Measurements from ENCODE around the gene GNG12.

GNG12 gene

DNA sequence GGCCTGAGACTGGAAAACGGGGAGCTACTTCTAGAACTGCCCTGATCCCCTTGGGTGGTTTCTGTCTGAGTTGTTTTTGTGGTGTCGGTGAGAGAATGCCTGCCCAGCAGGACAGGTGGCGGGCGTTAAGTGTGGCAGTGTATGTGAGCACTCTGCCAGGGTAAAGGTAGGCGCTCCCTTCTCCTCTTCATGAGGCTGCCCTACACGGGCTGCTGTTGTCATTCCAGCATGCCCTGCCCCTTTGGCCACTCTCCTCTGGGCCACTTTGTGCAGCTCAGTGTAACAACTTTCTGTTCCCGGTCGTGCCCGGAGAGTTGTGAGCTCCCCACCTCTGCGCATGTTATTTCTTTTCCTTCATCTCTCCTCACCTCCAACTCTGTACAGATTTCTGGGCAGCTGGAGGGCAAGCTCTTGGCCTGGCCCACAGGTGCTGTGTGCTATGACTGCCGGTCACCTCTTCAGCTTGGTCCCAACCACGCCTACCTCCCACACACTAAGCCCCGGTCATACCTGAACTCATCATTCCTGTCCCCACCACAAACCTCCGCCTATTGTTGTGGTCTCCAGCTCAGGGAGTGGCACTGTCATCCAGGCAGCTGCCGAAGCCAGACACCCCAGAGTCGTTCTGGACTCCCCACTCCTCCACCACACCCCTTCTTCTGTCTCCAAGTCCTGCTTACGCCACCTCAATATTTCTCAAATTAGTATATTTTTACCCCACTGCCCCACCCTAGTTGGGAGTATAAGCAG, 79.3 kb downstream of the GNG12 start:
- TF ChIP-seq CTCF (IDR thresholded peaks at IDR 0.05; ENCODE audit: low read depth, low read length, missing control alignments): no peak
- DNase-seq (ENCODE audit: low read depth): no peak
- no peak overlapping the region for H3K4me3 ChIP-seq (ENCODE audit: low read depth, low read length)

- DNase-seq (ENCODE audit: low read depth): no peak
- no peak overlapping the region for H3K4me3 ChIP-seq (ENCODE audit: low read depth, low read length)
- no peak for TF ChIP-seq CTCF (IDR thresholded peaks at IDR 0.05; ENCODE audit: low read depth, low read length, missing control alignments)
Measured at GRCh38 chr1:67752306-67752705, 81.0 kb downstream of the GNG12 start.

- H3K4me3 ChIP-seq (ENCODE audit: low read depth, low read length): no peak overlapping the region
- no peak for DNase-seq (ENCODE audit: low read depth)
- no peak for TF ChIP-seq CTCF (IDR thresholded peaks at IDR 0.05; ENCODE audit: low read depth, low read length, missing control alignments)
Measured at GRCh38 chr1:67750691-67751054, 82.6 kb downstream of the GNG12 start.

GRCh38 chr1:67749844-67750690, 83.2 kb downstream of the GNG12 start:
- H3K4me3 ChIP-seq (ENCODE audit: low read depth, low read length): no peak overlapping the region
- no peak for TF ChIP-seq CTCF (IDR thresholded peaks at IDR 0.05; ENCODE audit: low read depth, low read length, missing control alignments)
- no peak for DNase-seq (ENCODE audit: low read depth)

DNA sequence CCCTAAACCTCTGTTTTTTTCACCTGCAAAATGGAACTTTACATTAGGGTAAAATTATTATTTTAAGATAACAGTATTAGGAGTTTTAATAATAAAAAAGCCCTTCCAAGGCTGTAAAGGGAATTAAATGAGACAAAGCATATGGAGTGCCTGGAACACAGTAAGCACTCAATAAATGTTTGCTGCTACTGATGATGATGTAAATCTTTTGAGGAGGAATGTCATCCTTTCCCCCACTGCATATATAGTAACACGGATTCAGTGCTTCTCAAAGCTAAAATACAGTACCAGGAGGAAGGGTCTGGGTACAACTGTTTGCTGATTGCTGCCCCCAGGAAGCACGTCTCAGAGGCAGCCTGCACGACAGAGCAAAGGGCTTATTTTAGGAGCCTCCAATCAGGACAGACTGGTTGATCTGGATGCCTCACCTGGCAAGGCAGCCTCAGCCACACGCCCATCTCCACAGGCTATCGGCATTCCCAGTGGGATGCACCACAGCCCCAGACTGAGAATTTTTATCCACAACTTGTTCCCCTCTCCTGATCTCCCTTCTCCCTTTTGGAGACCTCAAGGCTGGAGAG, 83.9 kb downstream of the GNG12 start:
- TF ChIP-seq CTCF (IDR thresholded peaks at IDR 0.05; ENCODE audit: low read depth, low read length, missing control alignments): no peak
- DNase-seq (ENCODE audit: low read depth): no peak
- H3K4me3 ChIP-seq (ENCODE audit: low read depth, low read length): no peak overlapping the region

DNA sequence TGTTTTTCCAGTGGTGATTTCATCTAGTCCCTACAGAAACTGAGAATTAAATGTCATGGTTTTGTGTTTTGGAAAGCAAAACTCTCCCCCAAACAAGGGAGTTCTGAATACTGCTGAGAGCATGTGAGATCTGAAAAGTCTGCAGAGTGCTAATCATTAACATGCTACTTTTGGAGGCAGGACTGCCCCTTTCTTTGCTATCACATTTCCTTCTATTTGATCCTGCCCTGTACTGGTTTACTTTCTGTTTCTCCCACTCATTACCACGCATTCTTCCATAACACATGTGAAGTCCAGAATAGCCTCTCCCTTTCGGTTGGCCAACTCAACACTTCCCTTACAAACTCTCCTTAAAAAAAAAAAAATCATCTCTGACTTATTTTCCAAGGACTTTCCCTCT, 84.6 kb downstream of the GNG12 start:
- DNase-seq (ENCODE audit: low read depth): no peak

More for the DNA sequence above, 84.6 kb downstream of the GNG12 start:
- no peak for TF ChIP-seq CTCF (IDR thresholded peaks at IDR 0.05; ENCODE audit: low read depth, low read length, missing control alignments)
- H3K4me3 ChIP-seq (ENCODE audit: low read depth, low read length): no peak overlapping the region

Data from GM12864 (cell line).